Neural progenitor cell (in vitro differentiated cells): ENCODE measurements around the gene EPHA3.

Experiments used
- EZH2 ChIP-seq: fragments of 200-600 bp; sonication (generic); IDR thresholded peaks from 2 replicates; pipeline ENCODE4 v1.6.1; 2017; ENCODE audit warnings: antibody characterized with exemption, mild to moderate bottlenecking, moderate library complexity
- EZH2phosphoT487 ChIP-seq: fragments of 200-600 bp; sonication (generic); IDR thresholded peaks from 2 replicates; pipeline ENCODE4 v1.6.1; 2017; ENCODE audit warnings: antibody characterized with exemption
- TF ChIP-seq, protein P1 (sequence below): fragments of 200-600 bp; sonication (generic); IDR thresholded peaks from 2 replicates; pipeline ENCODE4 v1.5.1; 2017; ENCODE audit warnings: antibody characterized with exemption, mild to moderate bottlenecking

DNA sequence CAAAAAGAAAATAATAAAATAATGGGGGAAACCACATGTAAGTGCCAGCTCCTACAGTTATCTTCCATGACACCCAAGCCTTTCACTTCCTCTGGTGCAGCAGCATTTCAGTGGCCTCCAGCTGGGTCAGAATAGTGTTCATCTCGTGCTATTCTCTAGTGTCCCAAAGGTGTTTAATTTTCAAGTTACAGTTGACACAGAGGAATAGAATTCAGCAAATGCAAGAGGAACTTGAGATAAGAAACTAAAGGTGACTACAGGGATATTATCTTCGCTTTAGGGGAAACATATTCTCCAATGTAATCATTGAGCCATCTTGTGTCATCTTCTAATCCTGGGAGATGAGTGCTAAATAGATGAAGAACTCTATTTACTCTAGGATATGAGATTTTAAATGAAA is 212.8 kb downstream of the EPHA3 start:
- TF ChIP-seq EZH2, result no peak
- TF ChIP-seq, protein P1, sequence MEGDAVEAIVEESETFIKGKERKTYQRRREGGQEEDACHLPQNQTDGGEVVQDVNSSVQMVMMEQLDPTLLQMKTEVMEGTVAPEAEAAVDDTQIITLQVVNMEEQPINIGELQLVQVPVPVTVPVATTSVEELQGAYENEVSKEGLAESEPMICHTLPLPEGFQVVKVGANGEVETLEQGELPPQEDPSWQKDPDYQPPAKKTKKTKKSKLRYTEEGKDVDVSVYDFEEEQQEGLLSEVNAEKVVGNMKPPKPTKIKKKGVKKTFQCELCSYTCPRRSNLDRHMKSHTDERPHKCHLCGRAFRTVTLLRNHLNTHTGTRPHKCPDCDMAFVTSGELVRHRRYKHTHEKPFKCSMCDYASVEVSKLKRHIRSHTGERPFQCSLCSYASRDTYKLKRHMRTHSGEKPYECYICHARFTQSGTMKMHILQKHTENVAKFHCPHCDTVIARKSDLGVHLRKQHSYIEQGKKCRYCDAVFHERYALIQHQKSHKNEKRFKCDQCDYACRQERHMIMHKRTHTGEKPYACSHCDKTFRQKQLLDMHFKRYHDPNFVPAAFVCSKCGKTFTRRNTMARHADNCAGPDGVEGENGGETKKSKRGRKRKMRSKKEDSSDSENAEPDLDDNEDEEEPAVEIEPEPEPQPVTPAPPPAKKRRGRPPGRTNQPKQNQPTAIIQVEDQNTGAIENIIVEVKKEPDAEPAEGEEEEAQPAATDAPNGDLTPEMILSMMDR, result no peak
- TF ChIP-seq EZH2phosphoT487, result no peak
